IgD-negative memory B cell (primary cell): ENCODE results near the gene CLDN5. TPM values are rescaled to one million over a fixed set of nuclear protein-coding genes. Genes with fewer than 3 reads are reported as not detected.

ENCODE experiments used
- H3K27ac Mint-ChIP-seq, 3 donors: one replicate each; pipeline ENCODE4 v1.8.0; 2020 to 2022; ENCODE audit warnings: mild to moderate bottlenecking in 3 of 3, mixed read lengths in 3 of 3, moderate library complexity in 1 of 3
- H3K27me3 Mint-ChIP-seq: one replicate; pipeline ENCODE4 v1.8.0; 2021; ENCODE audit warnings: mixed read lengths
- H3K36me3 Mint-ChIP-seq: one replicate; pipeline ENCODE4 v1.8.0; 2020; ENCODE audit warnings: mild to moderate bottlenecking, mixed read lengths
- H3K4me1 Mint-ChIP-seq, 3 donors: one replicate each; pipeline ENCODE4 v1.8.0; 2020 to 2022; ENCODE audit warnings: mixed read lengths in 3 of 3, mild to moderate bottlenecking in 1 of 3
- H3K4me3 Mint-ChIP-seq, 4 donors: one replicate each; pipeline ENCODE4 v1.8.0; 2020 to 2022; ENCODE audit warnings: mild to moderate bottlenecking in 4 of 4, mixed read lengths in 4 of 4, moderate library complexity in 3 of 4
- H3K9me3 Mint-ChIP-seq, 3 donors: one replicate each; pipeline ENCODE4 v1.8.0; 2020 to 2021; ENCODE audit warnings: mixed read lengths in 3 of 3, mild to moderate bottlenecking in 1 of 3
- polyA plus RNA-seq: library from polyadenylated mRNA; unstranded; fragments of 300-500 nt; fragmentation: Illumina TruSeq; gene quantifications from one replicate; pipeline ENCODE4 v1.2.3, GENCODE V29; 2021

CLDN5 gene
- polyA plus RNA-seq, 1 donor from 2014 or later: 0.79 TPM

GRCh38 chr22:19477321-19478044 lies 46.7 kb downstream of the CLDN5 start:
- Mint-ChIP-seq H3K27ac (peak overlapping the region in 2 of 3 donors; percentile 13 to 99), H3K4me3 (peak overlapping the region; percentile 75 to 95 (median 92)), H3K9me3 (no peaks in the 10 kb centered on the region), H3K4me1 (peaks cover 21 to 31% (median 22%) of the 10 kb centered on the region in 3 donors), H3K27me3 (no peaks in the 10 kb centered on the region), H3K36me3 (no peaks in the 10 kb centered on the region)

DNA sequence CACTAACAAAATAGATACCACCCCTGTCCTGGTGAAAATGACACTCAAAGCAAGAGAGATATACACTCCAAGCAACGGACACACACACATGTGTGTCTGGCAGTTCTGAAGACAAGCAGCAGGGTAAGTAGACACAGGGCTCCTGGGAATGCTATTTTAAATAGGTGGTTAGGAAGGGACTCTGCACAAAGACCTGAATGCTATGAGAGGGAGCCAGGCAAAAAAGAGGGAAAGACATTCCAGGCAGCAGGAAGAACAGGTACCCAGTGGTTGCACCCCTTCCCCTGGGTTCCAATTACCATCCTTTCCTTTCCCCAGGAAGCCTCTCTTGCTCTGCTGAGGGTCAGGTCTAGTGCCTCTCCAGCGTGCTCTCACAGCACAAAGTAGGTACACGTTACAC lies 48.2 kb downstream of the CLDN5 start:
- no peaks in the 10 kb centered on the region for H3K27me3 Mint-ChIP-seq
- no peaks in the 10 kb centered on the region for H3K36me3 Mint-ChIP-seq
- H3K27ac Mint-ChIP-seq: no peak overlapping the region
- H3K9me3 Mint-ChIP-seq: no peaks in the 10 kb centered on the region
- H3K4me1 Mint-ChIP-seq: peaks cover 21 to 31% (median 22%) of the 10 kb centered on the region in 3 donors
- H3K4me3 Mint-ChIP-seq: peak overlapping the region in 2 of 4 donors; percentile 47 to 60

DNA sequence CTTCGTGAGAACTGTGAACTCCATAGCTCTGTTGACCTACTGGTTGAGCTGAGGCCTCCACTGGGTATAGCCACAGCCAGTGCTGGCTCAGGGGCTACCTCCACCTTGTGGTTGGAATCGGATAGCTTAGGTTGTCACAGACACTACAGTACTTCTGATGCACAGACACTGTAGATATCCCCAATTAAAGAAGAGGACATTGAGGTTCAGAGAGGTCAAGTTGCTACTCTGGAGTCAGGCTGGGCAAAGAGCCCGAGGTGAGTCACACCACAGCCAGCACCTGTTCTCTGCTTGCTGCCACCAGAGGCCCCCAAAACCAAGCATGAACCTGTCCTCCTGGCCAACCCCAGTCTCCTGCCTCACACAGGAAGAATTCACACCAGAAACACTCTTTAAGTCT lies 50.6 kb downstream of the CLDN5 start:
- H3K9me3 Mint-ChIP-seq: no peaks in the 10 kb centered on the region
- no peaks in the 10 kb centered on the region for H3K27me3 Mint-ChIP-seq
- peaks cover 14 to 21% (median 16%) of the 10 kb centered on the region in 3 donors for H3K4me1 Mint-ChIP-seq
- peak overlapping the region in 1 of 4 donors; percentile 20 for H3K4me3 Mint-ChIP-seq
- peaks cover under 1% of the 10 kb centered on the region for H3K36me3 Mint-ChIP-seq
- peak overlapping the region in 1 of 3 donors; percentile 13 for H3K27ac Mint-ChIP-seq

Other genes starting within 250 kb of the CLDN5 start
- 1.3 TPM for gene CLTCL1, start 232.7 kb downstream of the CLDN5 start, polyA plus RNA-seq
- gene HIRA, start 92.7 kb downstream of the CLDN5 start, polyA plus RNA-seq: 6.3 TPM
- gene MRPL40, start 91.9 kb downstream of the CLDN5 start, polyA plus RNA-seq: 75.6 TPM
- 49.6 TPM for gene C22orf39, start 76.7 kb downstream of the CLDN5 start, polyA plus RNA-seq
- gene UFD1, start 45.2 kb downstream of the CLDN5 start, polyA plus RNA-seq: 52.1 TPM
- gene CDC45, start 44.5 kb downstream of the CLDN5 start, polyA plus RNA-seq: 0.39 TPM
- 0.43 TPM for gene SEPTIN5, start 190.1 kb upstream of the CLDN5 start, polyA plus RNA-seq
- gene GP1BB, start 199.1 kb upstream of the CLDN5 start, polyA plus RNA-seq: 2.0 TPM
- gene TBX1, start 236.4 kb upstream of the CLDN5 start, polyA plus RNA-seq: not detected